ACC112 (cell line): Measurements from ENCODE around the gene GNS.
"Not testable (repeated sequence)": the region's sequence is repeated elsewhere in the genome, so short reads cannot be mapped to it uniquely, and the experiment has no call there.

Experiments
- H2AFZ ChIP-seq: fragments of 200-600 bp; sonication (generic); one replicate; pipeline ENCODE4 v1.6.0; 2017; ENCODE audit warnings: antibody characterized with exemption, low read length; ENCODE audit not compliant: unreplicated experiment
- H3K27ac ChIP-seq: fragments of 200-600 bp; sonication (generic); 2 replicates; pipeline ENCODE4 v1.5.1; 2014; ENCODE audit warnings: low read depth, mild to moderate bottlenecking, antibody characterized with exemption, low read length, moderate library complexity
- H3K27me3 ChIP-seq: fragments of 200-600 bp; sonication (generic); 2 replicates; pipeline ENCODE4 v1.6.1; 2014; ENCODE audit warnings: mild to moderate bottlenecking, antibody characterized with exemption, low read length, moderate library complexity, mixed read lengths; ENCODE audit not compliant: insufficient read depth
- H3K36me3 ChIP-seq: fragments of 200-600 bp; sonication (generic); 2 replicates; pipeline ENCODE4 v1.6.1; 2016; ENCODE audit warnings: mild to moderate bottlenecking, antibody characterized with exemption, low read length, moderate library complexity, mixed read lengths; ENCODE audit not compliant: insufficient read depth
- H3K4me1 ChIP-seq: fragments of 200-600 bp; sonication (generic); one replicate; pipeline ENCODE4 v1.6.1; 2016; ENCODE audit warnings: low read length, mixed read lengths; ENCODE audit not compliant: insufficient read depth, unreplicated experiment, control insufficient read depth
- H3K4me3 ChIP-seq: fragments of 200-600 bp; sonication (generic); 2 replicates; pipeline ENCODE4 v1.5.1; 2014; ENCODE audit warnings: mild to moderate bottlenecking, low read depth, low read length
- H3K79me2 ChIP-seq: fragments of 200-600 bp; sonication (generic); one replicate; pipeline ENCODE4 v1.6.0; 2016; ENCODE audit warnings: low read length; ENCODE audit not compliant: control insufficient read depth, unreplicated experiment, insufficient read depth

GNS gene

GRCh38 chr12:64779354-64779974 is 20.3 kb upstream of the GNS start:
- Histone ChIP-seq H3K27me3 (peaks cover 87% of the 10 kb centered on the region), H3K4me3 (no peak overlapping the region), H3K36me3 (no peaks in the 10 kb centered on the region), H3K27ac (no peak overlapping the region), H3K4me1 (no peaks in the 10 kb centered on the region), H2AFZ (no peak overlapping the region), H3K79me2 (no peaks in the 10 kb centered on the region)

DNA sequence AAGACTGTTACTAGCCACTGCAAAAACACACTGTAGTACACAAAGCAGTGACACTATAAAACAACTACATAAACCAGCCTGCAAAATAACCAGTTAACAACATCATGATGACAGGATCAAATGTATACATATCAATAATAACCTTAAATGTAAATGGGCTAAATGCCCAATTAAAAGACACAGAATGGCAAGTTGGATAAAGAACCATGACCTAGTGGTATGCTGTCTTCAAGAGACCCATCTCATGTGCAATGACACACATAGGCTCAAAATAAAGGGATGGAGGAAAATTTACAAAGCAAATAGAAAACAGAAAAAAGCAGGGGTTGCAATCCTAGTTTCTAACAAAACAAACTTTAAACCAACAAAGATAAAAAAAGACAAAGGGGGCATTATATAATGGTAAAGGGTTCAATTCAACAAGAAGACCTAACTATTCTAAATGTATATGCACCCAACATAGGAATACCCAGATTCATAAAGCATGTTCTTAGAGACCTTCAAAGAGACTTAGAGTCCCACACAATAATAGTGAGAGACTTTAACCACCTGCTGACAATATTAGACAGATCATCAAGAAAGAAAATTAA is 16.0 kb upstream of the GNS start:
- not testable (repeated sequence) for H3K27ac ChIP-seq, H3K79me2 ChIP-seq, H3K4me1 ChIP-seq, H3K36me3 ChIP-seq, H2AFZ ChIP-seq, H3K4me3 ChIP-seq
- H3K27me3 ChIP-seq: peaks cover 64% of the 10 kb centered on the region

- Histone ChIP-seq H3K4me1 (no peaks in the 10 kb centered on the region), H3K4me3 (no peak overlapping the region), H3K79me2 (no peaks in the 10 kb centered on the region), H3K27me3 (peaks cover 47% of the 10 kb centered on the region), H3K36me3 (no peaks in the 10 kb centered on the region), H3K27ac (no peak overlapping the region), H2AFZ (no peak overlapping the region)
Measured at GRCh38 chr12:64773386-64773785, 14.2 kb upstream of the GNS start.

DNA sequence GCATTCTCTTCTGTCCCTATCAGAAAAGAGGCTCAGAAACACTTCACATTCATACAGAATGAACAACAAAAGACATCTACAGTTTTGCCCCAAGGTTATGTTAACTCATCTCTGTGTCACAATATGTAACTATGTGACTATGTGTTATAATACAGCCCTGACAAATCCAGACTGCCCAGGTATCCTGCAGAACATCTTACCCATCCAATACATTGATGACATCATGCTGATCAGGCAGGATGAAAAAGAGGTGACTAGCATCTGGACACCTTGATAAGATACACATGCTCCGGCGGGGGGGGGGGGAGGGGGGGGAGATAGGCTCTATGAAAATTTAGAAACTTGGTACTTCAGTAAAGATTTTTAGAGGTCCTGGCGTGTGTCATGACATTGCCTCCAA is 8.3 kb upstream of the GNS start:
- Histone ChIP-seq H3K27me3 (no peaks in the 10 kb centered on the region), H3K4me1 (no peaks in the 10 kb centered on the region), H3K27ac (no peak overlapping the region), H3K79me2 (no peaks in the 10 kb centered on the region), H2AFZ (no peak overlapping the region), H3K36me3 (no peaks in the 10 kb centered on the region), H3K4me3 (no peak overlapping the region)

DNA sequence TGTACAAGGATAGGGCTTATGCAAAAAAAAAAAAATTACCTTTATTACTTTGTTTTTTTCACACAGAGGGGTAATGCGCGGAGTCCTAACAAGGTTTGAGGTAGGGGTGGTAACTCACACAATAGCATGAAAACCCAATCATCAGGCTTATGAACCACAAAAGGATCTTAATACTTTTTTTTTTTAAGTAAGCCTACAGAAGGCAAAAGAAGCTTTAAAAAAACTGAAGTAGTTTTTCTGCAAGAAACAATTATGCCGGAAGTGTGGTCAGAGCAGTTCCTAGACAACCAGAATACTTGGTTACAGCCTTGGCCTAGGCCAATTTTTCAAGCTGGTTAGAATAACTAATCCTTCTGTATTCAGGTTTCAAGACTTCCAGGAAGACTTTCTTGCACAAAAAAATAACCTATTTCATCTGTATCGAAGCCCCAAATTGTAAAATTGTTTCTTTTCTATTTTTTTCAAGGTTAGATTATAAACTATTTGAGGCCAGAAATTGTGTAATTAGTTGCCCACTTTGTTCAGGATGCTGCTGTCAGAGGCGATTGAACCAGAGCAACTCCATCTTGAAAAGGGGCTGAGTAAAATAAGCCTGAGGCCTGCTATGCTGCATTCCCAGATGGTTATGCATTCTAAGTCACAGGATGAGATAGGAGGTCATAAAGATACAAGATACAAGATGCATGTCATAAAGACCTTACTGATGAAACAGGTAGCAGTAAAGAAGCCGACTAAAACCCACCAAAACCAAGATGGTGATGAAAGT is 1.8 kb upstream of the GNS start:
- Histone ChIP-seq H3K36me3 (no peaks in the 10 kb centered on the region), H3K4me3 (no peak overlapping the region), H3K27me3 (no peaks in the 10 kb centered on the region), H3K27ac (no peak overlapping the region), H3K4me1 (peaks cover 22% of the 10 kb centered on the region), H3K79me2 (peaks cover 24% of the 10 kb centered on the region), H2AFZ (no peak overlapping the region)

DNA sequence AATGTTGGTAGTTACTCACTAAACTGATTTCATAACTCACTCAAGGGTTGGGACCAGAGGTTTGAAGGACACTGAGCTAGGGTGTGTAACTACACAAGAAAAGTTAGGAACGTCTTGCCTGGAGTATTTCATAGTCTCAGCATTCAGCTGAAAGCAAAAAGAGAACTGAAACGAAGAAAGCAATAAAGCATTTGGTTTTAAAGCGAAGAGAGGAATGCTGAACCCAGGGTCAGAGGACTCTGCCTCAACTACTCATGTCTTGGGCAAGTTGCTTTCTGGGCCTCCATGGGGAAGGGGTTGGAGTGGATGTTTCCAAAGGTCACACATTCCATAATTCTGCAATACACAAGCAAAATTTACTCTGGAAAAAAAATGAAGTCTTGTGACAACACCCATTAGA is 1.4 kb downstream of the GNS start:
- Histone ChIP-seq H3K27me3 (no peaks in the 10 kb centered on the region), H3K79me2 (peaks cover 43% of the 10 kb centered on the region), H3K27ac (peak overlapping the region; percentile 16; the same call in 1 of the 2 replicates), H2AFZ (peak overlapping the region; percentile 32), H3K4me3 (peak overlapping the region; percentile 92), H3K36me3 (no peaks in the 10 kb centered on the region), H3K4me1 (peaks cover 28% of the 10 kb centered on the region)

DNA sequence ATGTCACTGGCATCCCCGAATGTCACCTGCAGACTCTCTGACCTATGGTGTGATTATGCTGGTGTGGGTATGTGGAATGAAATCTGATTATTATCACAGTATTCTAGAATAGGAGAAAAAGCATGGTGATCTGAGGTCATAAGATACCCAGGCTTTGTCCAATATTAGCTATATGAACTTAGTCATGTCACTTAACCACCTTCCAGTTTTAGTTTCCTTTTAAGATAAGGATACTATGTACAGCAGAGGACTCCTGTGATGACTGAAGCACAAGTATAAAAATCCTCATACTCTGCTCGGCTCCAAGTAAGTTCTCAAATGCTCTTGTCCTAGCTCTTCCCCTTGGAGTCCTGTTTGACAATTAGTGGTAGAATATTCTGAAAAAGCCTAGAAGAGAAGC is 2.8 kb downstream of the GNS start:
- Histone ChIP-seq H3K4me1 (peaks cover 38% of the 10 kb centered on the region), H3K27ac (no peak overlapping the region), H3K4me3 (no peak overlapping the region), H3K36me3 (no peaks in the 10 kb centered on the region), H2AFZ (no peak overlapping the region), H3K79me2 (peaks cover 43% of the 10 kb centered on the region), H3K27me3 (no peaks in the 10 kb centered on the region)

DNA sequence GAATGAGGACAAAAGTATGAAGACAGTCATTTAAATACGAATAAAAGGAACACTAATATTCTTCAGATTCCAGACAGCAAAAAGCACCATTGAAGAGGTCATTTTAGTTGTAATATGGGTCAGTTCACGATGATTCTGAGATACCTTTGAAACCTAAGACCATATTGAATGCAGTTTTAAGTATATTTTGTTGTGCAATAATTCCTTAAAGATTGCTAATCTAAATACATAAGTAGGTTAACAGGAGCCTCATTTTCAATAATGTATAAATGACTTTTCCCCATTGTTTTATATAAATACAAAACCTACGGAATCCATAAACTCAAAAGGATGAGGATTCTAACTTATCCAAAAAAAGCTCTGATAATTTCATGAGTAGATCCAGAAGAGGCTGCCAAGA is 5.8 kb downstream of the GNS start:
- no peaks in the 10 kb centered on the region for H3K27me3 ChIP-seq
- peaks cover 40% of the 10 kb centered on the region for H3K79me2 ChIP-seq
- peaks cover 33% of the 10 kb centered on the region for H3K4me1 ChIP-seq
- H3K27ac ChIP-seq: peak overlapping the region; percentile 23; the same call in 1 of the 2 replicates
- H2AFZ ChIP-seq: no peak overlapping the region
- H3K4me3 ChIP-seq: no peak overlapping the region
- peaks cover 9% of the 10 kb centered on the region; the same call in 1 of the 2 replicates for H3K36me3 ChIP-seq

GRCh38 chr12:64752833-64753238 is 6.4 kb downstream of the GNS start:
- Histone ChIP-seq H3K27ac (peak overlapping the region; percentile 43; the same call in 1 of the 2 replicates), H3K27me3 (no peaks in the 10 kb centered on the region), H3K4me1 (peaks cover 33% of the 10 kb centered on the region), H2AFZ (no peak overlapping the region), H3K4me3 (no peak overlapping the region), H3K36me3 (peaks cover 9% of the 10 kb centered on the region; the same call in 1 of the 2 replicates), H3K79me2 (peaks cover 36% of the 10 kb centered on the region)

GRCh38 chr12:64752032-64752431 is 7.2 kb downstream of the GNS start:
- Histone ChIP-seq H3K4me1 (peaks cover 36% of the 10 kb centered on the region), H3K27me3 (no peaks in the 10 kb centered on the region), H3K36me3 (peaks cover 9% of the 10 kb centered on the region; the same call in 1 of the 2 replicates), H2AFZ (no peak overlapping the region), H3K4me3 (no peak overlapping the region), H3K27ac (peak overlapping the region; percentile 43; the same call in 1 of the 2 replicates), H3K79me2 (peaks cover 29% of the 10 kb centered on the region)
